Activated gamma-delta T cell (primary cell): ENCODE measurements around the gene PTPRK.

ENCODE experiments used
- DNase-seq: peaks from one replicate; lab custom pipeline; 2025; lab: John Stamatoyannopoulos, UW

PTPRK gene

GRCh38 chr6:128339635-128340450, 180.6 kb downstream of the PTPRK start:
- no peak for DNase-seq

DNA sequence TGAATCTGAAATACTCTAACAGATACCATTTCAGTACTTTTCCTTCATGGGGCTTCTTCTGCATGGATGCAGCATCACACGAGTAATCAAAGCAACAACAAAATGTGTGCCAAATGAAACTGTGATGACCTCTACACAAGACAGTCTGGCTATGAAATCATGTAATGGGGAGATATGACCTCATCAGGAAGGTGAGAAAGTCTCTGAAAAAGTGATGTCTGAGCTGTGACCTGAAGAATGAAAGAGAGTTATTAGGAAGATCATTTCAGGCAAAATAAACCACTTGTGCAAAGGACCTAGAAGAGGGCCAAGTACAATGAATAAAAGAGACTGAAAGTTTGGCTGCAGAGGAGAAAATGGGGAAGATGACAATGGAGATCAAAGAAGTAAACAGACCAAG, 182.8 kb downstream of the PTPRK start:
- no peak for DNase-seq

- no peak for DNase-seq
Measured at GRCh38 chr6:128336436-128337095, 183.8 kb downstream of the PTPRK start.

- no peak for DNase-seq
Measured at GRCh38 chr6:128335963-128336362, 184.4 kb downstream of the PTPRK start.

DNA sequence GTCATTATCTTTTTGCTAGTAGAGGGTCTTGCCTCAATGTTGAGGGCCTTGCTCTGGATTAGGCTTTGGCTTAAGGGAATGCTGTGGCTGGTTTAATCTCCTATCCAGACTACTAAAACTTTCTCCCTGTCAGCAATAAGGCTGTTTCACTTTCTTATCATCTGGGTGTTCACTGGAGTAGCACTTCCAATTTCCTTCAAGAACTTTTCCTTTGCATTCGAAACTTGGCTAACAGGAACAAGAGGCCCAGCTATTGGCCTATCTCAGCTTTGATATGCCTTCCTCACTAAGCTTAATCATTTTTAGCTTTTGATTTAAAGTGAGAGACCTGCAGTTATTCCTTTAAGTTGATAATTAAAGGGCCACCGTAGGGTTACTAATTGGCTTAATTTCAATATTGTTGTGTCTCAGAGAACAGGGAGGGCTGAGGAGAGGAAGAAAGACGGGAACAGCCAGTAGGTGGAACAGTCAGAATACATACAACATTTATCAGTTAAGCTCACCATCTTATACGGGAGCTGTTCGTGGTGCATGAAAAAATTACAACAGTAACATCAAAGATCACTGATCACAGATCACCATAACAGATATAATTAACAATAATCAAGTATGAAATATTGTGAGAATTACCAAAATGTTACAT, 186.7 kb downstream of the PTPRK start:
- DNase-seq, result no peak

- no peak for DNase-seq
Measured at GRCh38 chr6:128327890-128328289, 192.5 kb downstream of the PTPRK start.

GRCh38 chr6:128323011-128323410, 197.4 kb downstream of the PTPRK start:
- DNase-seq, result no peak

DNA sequence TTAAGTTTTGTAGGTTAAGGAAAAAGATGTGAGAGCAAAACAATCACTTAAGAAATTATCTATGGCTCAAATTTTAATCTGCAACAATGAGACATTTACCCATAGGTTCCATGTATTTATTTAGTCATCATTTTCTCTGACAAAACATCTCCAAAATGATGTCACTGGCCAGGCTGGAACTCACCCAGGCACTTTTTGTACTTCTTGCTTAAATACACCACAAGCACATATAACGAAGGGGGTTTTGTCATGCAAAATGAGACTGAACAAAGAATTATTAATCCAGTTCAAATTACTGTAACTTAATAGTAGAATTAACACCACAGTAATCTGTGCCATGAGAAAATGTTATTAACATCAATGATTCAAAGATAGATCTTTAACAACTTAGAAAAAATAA, 200.5 kb downstream of the PTPRK start:
- no peak for DNase-seq

- DNase-seq, result no peak
Measured at GRCh38 chr6:128319157-128319556, 201.2 kb downstream of the PTPRK start.

- no peak for DNase-seq
Measured at GRCh38 chr6:128316258-128316929, 204.0 kb downstream of the PTPRK start.

GRCh38 chr6:128314190-128314589, 206.2 kb downstream of the PTPRK start:
- no peak for DNase-seq

DNA sequence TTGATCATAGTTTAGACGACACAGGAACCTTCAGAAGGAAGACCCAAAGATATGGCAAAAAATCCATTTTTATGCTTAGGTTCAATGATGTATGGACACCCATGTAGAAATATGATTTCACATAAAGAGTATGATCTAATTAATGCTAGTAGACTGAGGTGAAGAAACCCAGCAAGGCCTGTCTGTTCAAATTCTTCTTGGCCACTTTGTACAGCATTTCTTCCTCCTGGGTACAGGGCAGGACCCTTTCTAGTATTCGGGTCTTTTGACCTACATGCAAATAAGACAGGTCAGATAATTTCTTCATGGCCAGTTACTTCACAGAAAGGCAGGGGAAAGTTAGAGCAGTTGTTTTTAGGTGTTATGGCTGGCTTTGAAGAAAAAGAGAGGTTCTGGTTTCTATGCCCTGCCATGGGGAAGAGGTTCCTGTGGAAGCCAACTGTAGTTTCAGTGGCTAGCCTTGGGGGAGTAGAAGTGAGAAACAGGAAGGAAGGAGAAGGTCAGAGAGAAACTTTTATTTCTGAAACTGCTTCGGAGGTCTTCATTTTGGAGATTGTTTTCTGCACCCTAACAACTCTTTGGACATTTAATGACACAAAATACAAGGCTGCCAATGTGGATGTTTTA, 208.3 kb downstream of the PTPRK start:
- DNase-seq, result no peak

GRCh38 chr6:128310451-128310850, 209.9 kb downstream of the PTPRK start:
- no peak for DNase-seq

DNA sequence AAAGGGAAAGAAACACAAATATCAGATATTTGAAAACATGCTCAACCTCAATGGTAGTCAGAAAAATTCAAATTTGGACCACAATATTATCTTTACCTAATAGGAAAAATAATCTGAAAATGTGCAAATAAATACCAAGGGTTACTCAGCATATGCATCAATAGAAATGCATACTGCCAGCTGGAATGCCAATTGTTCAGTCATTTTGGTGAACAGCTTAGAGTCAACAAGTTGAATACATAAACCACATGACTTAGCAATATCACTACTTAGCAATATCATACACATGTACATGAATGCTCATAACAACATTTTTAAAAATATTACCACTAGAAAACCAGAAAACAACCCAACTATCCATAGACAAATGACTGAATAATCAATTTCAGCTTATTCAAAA, 212.7 kb downstream of the PTPRK start:
- no peak for DNase-seq

DNA sequence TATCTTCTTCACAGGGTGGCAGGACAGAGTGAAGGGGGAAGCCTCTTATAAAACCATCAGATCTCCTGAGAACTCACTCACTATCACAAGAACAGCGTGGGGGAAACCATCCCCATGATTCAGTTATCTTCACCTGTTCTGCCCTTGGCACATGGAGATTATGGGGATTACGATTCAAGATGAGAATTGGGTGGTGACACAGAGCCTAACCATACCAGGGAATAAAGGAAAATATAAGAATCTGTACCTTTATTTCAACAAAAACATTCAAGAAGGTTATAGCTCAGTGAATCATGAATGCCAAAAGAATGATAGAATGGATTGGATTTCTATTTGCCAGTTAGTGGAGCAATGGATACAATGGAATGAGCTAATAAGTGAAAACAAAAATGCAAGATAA, 214.4 kb downstream of the PTPRK start:
- no peak for DNase-seq

- no peak for DNase-seq
Measured at GRCh38 chr6:128305228-128305627, 215.2 kb downstream of the PTPRK start.

DNA sequence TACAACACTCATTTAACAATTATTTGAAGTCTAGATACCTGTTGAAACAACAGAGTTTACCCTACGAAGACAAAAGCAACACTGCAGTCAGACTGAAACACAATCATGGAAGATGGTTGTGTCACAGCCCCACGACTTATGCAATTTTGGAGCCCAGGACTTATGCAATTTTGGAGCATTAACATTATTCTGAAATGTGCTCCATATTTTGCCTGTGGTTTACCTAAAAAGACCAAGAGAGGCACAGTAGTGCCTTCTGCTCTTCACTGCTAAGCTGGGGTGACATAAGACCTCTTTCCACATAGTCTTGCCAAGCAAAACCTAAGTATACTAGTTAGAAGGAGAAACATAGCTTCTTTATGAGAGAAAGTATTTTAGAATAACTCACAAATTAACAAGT, 216.5 kb downstream of the PTPRK start:
- no peak for DNase-seq

DNA sequence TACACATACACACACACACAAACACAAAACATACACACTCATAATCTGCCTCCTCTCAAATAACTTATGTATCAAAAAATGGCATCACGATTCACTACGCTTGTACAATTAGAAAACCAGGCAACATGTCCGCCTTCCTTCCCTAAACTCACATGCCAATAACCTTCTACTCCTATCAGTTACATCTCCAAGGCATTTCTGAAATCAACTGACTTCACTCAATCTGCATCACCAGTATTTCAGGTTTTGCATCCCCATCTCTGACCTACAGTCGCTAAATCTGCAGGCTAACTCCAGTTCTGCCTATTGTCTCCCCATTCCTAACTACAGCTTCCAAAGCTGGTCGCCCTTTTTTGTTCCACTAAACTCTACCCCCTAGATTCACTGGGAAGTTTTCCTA, 217.5 kb downstream of the PTPRK start:
- no peak for DNase-seq

DNA sequence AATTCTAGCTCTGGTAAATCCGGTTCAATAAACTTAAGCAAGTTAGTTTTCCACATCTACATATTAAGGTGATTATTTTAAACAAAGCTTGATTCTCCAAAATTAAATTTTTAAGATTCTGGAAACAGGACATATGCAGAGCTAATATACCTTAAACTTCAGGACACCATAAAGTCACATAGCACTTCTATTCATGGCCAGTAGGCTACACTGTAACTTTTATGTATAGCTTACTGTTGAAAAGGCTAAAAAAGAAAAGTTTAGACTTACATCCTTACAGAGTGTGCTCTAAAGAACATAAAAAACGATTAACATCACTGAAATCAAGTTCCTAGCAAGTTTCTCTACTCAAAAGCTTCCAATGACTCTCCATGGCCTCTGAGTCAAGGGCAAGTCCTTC, 224.7 kb downstream of the PTPRK start:
- DNase-seq, result no peak

DNA sequence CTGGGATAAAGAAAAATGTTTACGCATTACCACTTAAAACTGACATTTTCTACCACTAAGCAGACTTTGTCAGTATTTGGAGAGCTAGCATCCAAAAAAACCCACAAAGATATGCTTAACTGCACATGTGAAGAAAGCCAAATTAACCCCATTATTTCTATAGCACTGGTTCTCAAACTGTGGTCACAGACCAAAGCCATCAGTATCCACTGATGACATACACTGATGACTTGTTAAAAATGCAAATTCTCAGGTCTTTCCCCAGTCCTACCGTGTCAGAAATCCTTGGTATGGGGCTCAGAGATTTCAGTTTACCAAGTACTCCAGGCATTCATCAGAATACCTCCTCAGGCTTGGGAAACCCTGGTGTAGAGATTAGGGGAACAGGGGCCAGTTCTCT, 230.2 kb downstream of the PTPRK start:
- DNase-seq, result no peak

DNA sequence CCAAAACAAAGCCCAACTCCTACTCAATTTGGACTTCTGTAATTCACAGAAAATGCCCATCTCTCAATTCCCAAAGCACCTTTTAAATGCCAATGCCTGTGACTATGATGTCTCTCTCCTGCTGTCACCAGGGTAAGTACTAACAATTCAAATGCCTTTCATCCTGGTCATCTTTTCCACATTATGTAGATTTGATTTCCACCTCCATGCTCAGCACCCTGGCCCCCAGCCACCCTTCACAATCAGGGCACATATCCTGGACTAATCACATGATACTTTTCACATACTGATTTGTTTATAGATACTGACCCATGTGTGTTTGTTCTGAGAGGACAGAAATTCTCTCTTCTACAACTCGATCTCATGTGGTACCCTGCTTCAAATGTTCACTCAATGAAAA, 236.3 kb downstream of the PTPRK start:
- no peak for DNase-seq

GRCh38 chr6:128282961-128283360, 237.4 kb downstream of the PTPRK start:
- no peak for DNase-seq
